ENCODE results near the gene UNC5B. TPM values are rescaled to one million over a fixed set of nuclear protein-coding genes. Genes with fewer than 3 reads are reported as not detected.

UNC5B gene
- total RNA-seq, 1 donor from 2014 or later, result 3.7 TPM

- DNase-seq (ENCODE audit: low spot score, unreplicated experiment), result no peak
- Mint-ChIP-seq H3K27ac (no peak overlapping the region), H3K4me1 (ENCODE audit: low read depth) (peaks cover 3% of the 10 kb centered on the region), H3K27me3 (peaks cover 3% of the 10 kb centered on the region), H3K4me3 (ENCODE audit: low read depth) (no peak overlapping the region), H3K9me3 (ENCODE audit: low read depth) (no peaks in the 10 kb centered on the region), H3K36me3 (ENCODE audit: insufficient read depth) (no peaks in the 10 kb centered on the region)
- no peak for TF ChIP-seq CTCF (IDR thresholded peaks at IDR 0.05; ENCODE audit: unreplicated experiment)
Measured at GRCh38 chr10:71241114-71241829, 28.9 kb downstream of the UNC5B start.

GRCh38 chr10:71241830-71242621, 29.7 kb downstream of the UNC5B start:
- no peak overlapping the region for H3K4me3 Mint-ChIP-seq (ENCODE audit: low read depth)
- peaks cover 3% of the 10 kb centered on the region for H3K27me3 Mint-ChIP-seq
- no peak overlapping the region for H3K27ac Mint-ChIP-seq
- TF ChIP-seq CTCF (IDR thresholded peaks at IDR 0.05; ENCODE audit: unreplicated experiment), result no peak
- H3K9me3 Mint-ChIP-seq (ENCODE audit: low read depth), result no peaks in the 10 kb centered on the region
- no peaks in the 10 kb centered on the region for H3K36me3 Mint-ChIP-seq (ENCODE audit: insufficient read depth)
- DNase-seq (ENCODE audit: low spot score, unreplicated experiment), result no peak
- peaks cover 5% of the 10 kb centered on the region for H3K4me1 Mint-ChIP-seq (ENCODE audit: low read depth)

- H3K4me1 Mint-ChIP-seq (ENCODE audit: low read depth), result peaks cover 5% of the 10 kb centered on the region
- DNase-seq (ENCODE audit: low spot score, unreplicated experiment), result no peak
- no peaks in the 10 kb centered on the region for H3K36me3 Mint-ChIP-seq (ENCODE audit: insufficient read depth)
- H3K27me3 Mint-ChIP-seq, result peaks cover 3% of the 10 kb centered on the region
- H3K4me3 Mint-ChIP-seq (ENCODE audit: low read depth), result no peak overlapping the region
- no peak overlapping the region for H3K27ac Mint-ChIP-seq
- H3K9me3 Mint-ChIP-seq (ENCODE audit: low read depth), result no peaks in the 10 kb centered on the region
- TF ChIP-seq CTCF (IDR thresholded peaks at IDR 0.05; ENCODE audit: unreplicated experiment), result no peak
Measured at GRCh38 chr10:71242622-71243009, 30.2 kb downstream of the UNC5B start.

GRCh38 chr10:71243756-71244395, 31.5 kb downstream of the UNC5B start:
- Mint-ChIP-seq H3K4me3 (ENCODE audit: low read depth) (no peak overlapping the region), H3K27ac (no peak overlapping the region), H3K9me3 (ENCODE audit: low read depth) (no peaks in the 10 kb centered on the region), H3K4me1 (ENCODE audit: low read depth) (peaks cover 5% of the 10 kb centered on the region), H3K36me3 (ENCODE audit: insufficient read depth) (no peaks in the 10 kb centered on the region), H3K27me3 (peaks cover 3% of the 10 kb centered on the region)
- DNase-seq (ENCODE audit: low spot score, unreplicated experiment), result no peak
- TF ChIP-seq CTCF (IDR thresholded peaks at IDR 0.05; ENCODE audit: unreplicated experiment), result no peak
